K562 (cell line): ENCODE results near the gene RNF126. TPM values are rescaled to one million over a fixed set of nuclear protein-coding genes. Genes with fewer than 3 reads are reported as not detected.

Source experiments
- ARNT ChIP-seq, 2 experiments: fragments of 450-650 bp; IDR thresholded peaks; 2 replicates each; pipeline ENCODE4 v1.6.1; 2016; ENCODE audit warnings: mild to moderate bottlenecking in 1 of 2
- CBX2 ChIP-seq: fragments of 200-600 bp; sonication (generic); IDR thresholded peaks from one replicate; pipeline ENCODE4 v1.6.1; 2012; ENCODE audit warnings: mild to moderate bottlenecking, low read length, inconsistent platforms; ENCODE audit not compliant: insufficient read depth, poor library complexity, severe bottlenecking
- ETV5 ChIP-seq: sonication (generic); formaldehyde crosslinking; IDR thresholded peaks from 2 replicates; pipeline ENCODE4 v1.4.0; 2020; ENCODE audit warnings: low read depth, mild to moderate bottlenecking, missing genetic modification reagents
- GABPA ChIP-seq: fragments of 200-800 bp; sonication (Bioruptor generic); conservative IDR thresholded peaks from 2 replicates; pipeline ENCODE4 v1.6.1; 2016; ENCODE audit warnings: low read depth, missing genetic modification characterization, missing compliant biosample characterization
- HEY1 ChIP-seq: fragments of 250-450 bp; sonication (Bioruptor Pico); IDR thresholded peaks from 2 replicates; pipeline ENCODE4 v1.5.0; 2020; ENCODE audit warnings: mild to moderate bottlenecking, moderate library complexity, borderline replicate concordance
- JUN ChIP-seq, 2 experiments: sonication (generic) in 1 of 2; formaldehyde crosslinking in 1 of 2; IDR thresholded peaks; 2 replicates each; pipeline versions ENCODE4 v1.6.1 to v1.8.0; 2012 to 2022; ENCODE audit warnings: borderline replicate concordance in 2 of 2, mild to moderate bottlenecking in 2 of 2, improper control_type of control experiment in 1 of 2, low read depth in 1 of 2, low read length in 1 of 2, missing genetic modification reagents in 1 of 2
- KDM2B ChIP-seq: fragments of 250-450 bp; sonication (Bioruptor Pico); IDR thresholded peaks from 2 replicates; pipeline ENCODE4 v1.8.0; 2021; ENCODE audit warnings: mild to moderate bottlenecking, moderate library complexity
- KLF1 ChIP-seq: fragments of 450-650 bp; IDR thresholded peaks from 2 replicates; pipeline ENCODE4 v1.6.1; 2016; ENCODE audit warnings: missing genetic modification characterization, missing compliant biosample characterization
- MTA2 ChIP-seq: fragments of 450-650 bp; IDR thresholded peaks from 2 replicates; pipeline ENCODE4 v1.6.1; 2016; ENCODE audit warnings: low read depth
- NCOA1 ChIP-seq: fragments of 450-650 bp; IDR thresholded peaks from 2 replicates; pipeline ENCODE4 v1.6.1; 2016; ENCODE audit warnings: low read depth
- PHB2 ChIP-seq: fragments of 450-650 bp; IDR thresholded peaks from 2 replicates; pipeline ENCODE4 v1.6.1; 2017; ENCODE audit warnings: low read depth
- POLR2G ChIP-seq: fragments of 200-400 bp; formaldehyde crosslinking; IDR thresholded peaks from 2 replicates; pipeline ENCODE4 v1.6.1; 2017; ENCODE audit warnings: low read depth, mild to moderate bottlenecking, antibody characterized with exemption, low read length, moderate library complexity
- POLR3G ChIP-seq: IDR thresholded peaks from 2 replicates; pipeline ENCODE4 v1.6.1; 2011; ENCODE audit not compliant: insufficient read length, insufficient replicate concordance; ENCODE audit errors: extremely low read depth
- RAD51 ChIP-seq: fragments of 450-650 bp; IDR thresholded peaks from 2 replicates; pipeline ENCODE4 v1.7.1; 2016; ENCODE audit warnings: low read depth, mild to moderate bottlenecking, borderline replicate concordance
- RBM15 ChIP-seq: fragments of 200-400 bp; formaldehyde crosslinking; IDR thresholded peaks from 2 replicates; pipeline ENCODE4 v1.6.1; 2018; ENCODE audit warnings: mild to moderate bottlenecking, low read length, moderate library complexity; ENCODE audit not compliant: insufficient read depth
- SMARCA5 ChIP-seq: fragments of 450-650 bp; IDR thresholded peaks from 2 replicates; pipeline ENCODE4 v1.6.1; 2016
- TAF15 ChIP-seq: fragments of 200-400 bp; formaldehyde crosslinking; IDR thresholded peaks from 2 replicates; pipeline ENCODE4 v1.6.1; 2017; ENCODE audit warnings: mild to moderate bottlenecking, low read depth, low read length, moderate library complexity
- TEAD4 ChIP-seq, 2 experiments: sonication (generic) in 1 of 2; formaldehyde crosslinking in 1 of 2; IDR thresholded peaks; 2 replicates each; pipeline versions ENCODE4 v1.6.1 to v1.8.0; 2012 to 2022; ENCODE audit warnings: borderline replicate concordance in 1 of 2, inconsistent platforms in 1 of 2, low read length in 1 of 2, mild to moderate bottlenecking in 1 of 2, missing genetic modification reagents in 1 of 2
- ZBTB7A ChIP-seq: IDR thresholded peaks from 2 replicates; pipeline ENCODE4 v1.6.1; 2011; ENCODE audit warnings: low read depth, mild to moderate bottlenecking, low read length, moderate library complexity, borderline replicate concordance; ENCODE audit not compliant: control insufficient read depth
- ZC3H4 ChIP-seq: sonication (generic); formaldehyde crosslinking; IDR thresholded peaks from 2 replicates; pipeline ENCODE4 v1.9.0; 2021; ENCODE audit warnings: missing genetic modification reagents, borderline replicate concordance
- ZNF232 ChIP-seq: sonication (generic); formaldehyde crosslinking; IDR thresholded peaks from 2 replicates; pipeline ENCODE4 v1.8.0; 2022; ENCODE audit warnings: mild to moderate bottlenecking, missing genetic modification reagents
- ZNF507 ChIP-seq: conservative IDR thresholded peaks from 2 replicates; pipeline ENCODE4 v1.6.1; 2017; ENCODE audit warnings: missing genetic modification characterization, missing compliant biosample characterization
- polyA plus RNA-seq, 8 experiments: library from polyadenylated mRNA; depleted of rRNA in 4 of 8; stranded (reverse) in 5 of 8; unstranded in 3 of 8; fragments of >200 nt; fragmentation: Nextera tagmentation in 2 of 8; fragmentation: Illumina TruSeq in 1 of 8; extraction: Ambion mirVana in 2 of 8; extraction: Trizol in 1 of 8; gene quantifications; 2 replicates each; pipeline versions ENCODE4 v1.2.1 to v1.2.3, GENCODE V29; 2011 to 2014; ENCODE audit warnings: inconsistent platforms in 1 of 8, missing spikeins in 1 of 8
- total RNA-seq, 7 experiments: library from RNA; depleted of rRNA in 6 of 7; stranded (reverse); fragments of >200 nt in 6 of 7; fragmentation: Illumina TruSeq in 2 of 7; extraction: Trizol in 2 of 7; gene quantifications; 2 replicates each; pipeline versions ENCODE4 v1.2.1 to v1.2.3, GENCODE V29; 2011 to 2021; ENCODE audit warnings: low replicate concordance in 1 of 7
- TF ChIP-seq, protein P1 (sequence below): fragments of 450-650 bp; formaldehyde crosslinking; IDR thresholded peaks from 2 replicates; pipeline ENCODE4 v1.4.0; 2020; ENCODE audit warnings: mild to moderate bottlenecking, moderate library complexity
- TF ChIP-seq, protein P2 (sequence below): fragments of 250-450 bp; sonication (Bioruptor Pico); IDR thresholded peaks from 2 replicates; pipeline ENCODE4 v1.8.0; 2022; ENCODE audit warnings: inconsistent platforms
- TF ChIP-seq, protein P3 (sequence below): sonication (generic); formaldehyde crosslinking; IDR thresholded peaks from 2 replicates; pipeline ENCODE4 v1.8.0; 2022; ENCODE audit warnings: missing genetic modification reagents, mild to moderate bottlenecking, borderline replicate concordance

The RNF126 gene
- total and polyA plus RNA-seq, 9 of the 15 experiments (the other 6 are each of a cell fraction or from before 2014, with no cell fraction given): 0.27 to 101 (median 12.3) TPM

DNA sequence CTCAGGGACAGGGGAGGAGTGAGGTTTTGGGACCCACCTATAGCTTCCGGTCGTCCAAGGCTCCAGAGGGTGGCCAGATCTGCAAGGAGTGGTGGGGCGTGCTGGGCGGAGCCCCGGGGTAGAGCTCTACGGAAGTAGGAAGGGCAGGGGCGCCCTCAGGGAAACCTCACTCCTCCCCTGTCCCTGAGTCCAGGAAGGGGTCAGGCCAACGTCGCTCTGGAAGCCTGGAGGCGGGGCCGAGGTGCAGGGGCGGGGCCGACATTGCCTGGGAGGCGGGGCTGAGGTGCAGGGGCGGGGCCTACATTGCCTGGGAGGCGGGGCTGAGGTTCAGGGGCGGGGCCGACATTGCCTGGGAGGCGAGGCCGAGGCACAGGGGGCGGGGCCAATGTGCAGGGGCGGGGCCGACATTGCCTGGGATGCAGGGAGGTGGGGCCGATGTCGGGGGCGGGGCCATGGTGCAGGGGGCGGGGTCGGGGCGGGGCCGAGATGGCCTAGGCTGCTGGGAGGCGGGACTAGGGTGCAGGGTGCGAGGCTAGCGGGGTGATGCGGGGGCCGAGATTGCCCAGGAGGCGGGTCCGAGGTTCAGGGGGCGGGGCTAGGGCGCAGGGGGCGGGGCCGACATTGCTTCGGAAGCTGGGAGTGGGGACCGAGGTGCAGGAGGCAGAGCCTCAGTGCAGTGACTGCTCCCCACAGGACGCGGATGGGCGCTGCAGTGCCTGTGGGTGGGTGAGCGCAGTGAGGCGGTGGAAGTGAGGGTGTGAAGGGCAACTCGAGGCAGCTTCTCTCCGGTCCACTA lies 40.8 kb upstream of the RNF126 start (continued):
- no peak for TF ChIP-seq ZC3H4
- TF ChIP-seq MTA2: no peak
- TF ChIP-seq, protein P1, sequence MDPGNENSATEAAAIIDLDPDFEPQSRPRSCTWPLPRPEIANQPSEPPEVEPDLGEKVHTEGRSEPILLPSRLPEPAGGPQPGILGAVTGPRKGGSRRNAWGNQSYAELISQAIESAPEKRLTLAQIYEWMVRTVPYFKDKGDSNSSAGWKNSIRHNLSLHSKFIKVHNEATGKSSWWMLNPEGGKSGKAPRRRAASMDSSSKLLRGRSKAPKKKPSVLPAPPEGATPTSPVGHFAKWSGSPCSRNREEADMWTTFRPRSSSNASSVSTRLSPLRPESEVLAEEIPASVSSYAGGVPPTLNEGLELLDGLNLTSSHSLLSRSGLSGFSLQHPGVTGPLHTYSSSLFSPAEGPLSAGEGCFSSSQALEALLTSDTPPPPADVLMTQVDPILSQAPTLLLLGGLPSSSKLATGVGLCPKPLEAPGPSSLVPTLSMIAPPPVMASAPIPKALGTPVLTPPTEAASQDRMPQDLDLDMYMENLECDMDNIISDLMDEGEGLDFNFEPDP (CRISPR knock-in tag): no peak
- no peak for TF ChIP-seq ZNF232
- peak; percentile 30; the same call in 1 of the 2 replicates for TF ChIP-seq ETV5
- TF ChIP-seq KDM2B (CRISPR knock-in tag): no peak
- peak; percentile 91 for TF ChIP-seq ZBTB7A
- TF ChIP-seq RBM15: no peak
- no peak for TF ChIP-seq SMARCA5
- peak; percentile 82 for TF ChIP-seq GABPA (tag)
- TF ChIP-seq POLR3G: no peak
- TF ChIP-seq TEAD4 (IDR thresholded peaks at IDR 0.05; ENCODE audit: low read length): no peak; the same call in 1 of the 2 replicates
- no peak for TF ChIP-seq TEAD4 (CRISPR knock-in tag; IDR thresholded peaks at IDR 0.05; ENCODE audit: borderline replicate concordance)
- TF ChIP-seq RAD51: no peak
- peak; percentile 84 for TF ChIP-seq POLR2G
- TF ChIP-seq, protein P2, sequence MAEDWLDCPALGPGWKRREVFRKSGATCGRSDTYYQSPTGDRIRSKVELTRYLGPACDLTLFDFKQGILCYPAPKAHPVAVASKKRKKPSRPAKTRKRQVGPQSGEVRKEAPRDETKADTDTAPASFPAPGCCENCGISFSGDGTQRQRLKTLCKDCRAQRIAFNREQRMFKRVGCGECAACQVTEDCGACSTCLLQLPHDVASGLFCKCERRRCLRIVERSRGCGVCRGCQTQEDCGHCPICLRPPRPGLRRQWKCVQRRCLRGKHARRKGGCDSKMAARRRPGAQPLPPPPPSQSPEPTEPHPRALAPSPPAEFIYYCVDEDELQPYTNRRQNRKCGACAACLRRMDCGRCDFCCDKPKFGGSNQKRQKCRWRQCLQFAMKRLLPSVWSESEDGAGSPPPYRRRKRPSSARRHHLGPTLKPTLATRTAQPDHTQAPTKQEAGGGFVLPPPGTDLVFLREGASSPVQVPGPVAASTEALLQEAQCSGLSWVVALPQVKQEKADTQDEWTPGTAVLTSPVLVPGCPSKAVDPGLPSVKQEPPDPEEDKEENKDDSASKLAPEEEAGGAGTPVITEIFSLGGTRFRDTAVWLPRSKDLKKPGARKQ (CRISPR knock-in tag): no peak
- TF ChIP-seq KLF1 (tag): no peak
- TF ChIP-seq, protein P3, sequence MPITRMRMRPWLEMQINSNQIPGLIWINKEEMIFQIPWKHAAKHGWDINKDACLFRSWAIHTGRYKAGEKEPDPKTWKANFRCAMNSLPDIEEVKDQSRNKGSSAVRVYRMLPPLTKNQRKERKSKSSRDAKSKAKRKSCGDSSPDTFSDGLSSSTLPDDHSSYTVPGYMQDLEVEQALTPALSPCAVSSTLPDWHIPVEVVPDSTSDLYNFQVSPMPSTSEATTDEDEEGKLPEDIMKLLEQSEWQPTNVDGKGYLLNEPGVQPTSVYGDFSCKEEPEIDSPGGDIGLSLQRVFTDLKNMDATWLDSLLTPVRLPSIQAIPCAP (CRISPR knock-in tag): no peak
- TF ChIP-seq PHB2: no peak; the same call in 1 of the 2 replicates
- no peak for TF ChIP-seq ZNF507
- TF ChIP-seq HEY1: no peak
- TF ChIP-seq CBX2: no peak
- TF ChIP-seq ARNT (IDR thresholded peaks at IDR 0.05): no peak
- no peak for TF ChIP-seq NCOA1
- no peak for TF ChIP-seq TAF15
- TF ChIP-seq JUN (IDR thresholded peaks at IDR 0.05; ENCODE audit: borderline replicate concordance, low read depth, low read length): 0 out of 2 replicates have a peak, but pooled peaks have one; percentile 30
- no peak for TF ChIP-seq JUN (CRISPR knock-in tag; IDR thresholded peaks at IDR 0.05; ENCODE audit: borderline replicate concordance)
